ENCODE data around the gene HNF1A. TPM values are rescaled to one million over a fixed set of nuclear protein-coding genes. Genes with fewer than 3 reads are reported as not detected.

The HNF1A gene
- total and polyA plus RNA-seq, 4 donors: 8.2 to 19.8 (median 10.6) TPM

GRCh38 chr12:120992989-120993388 lies 14.6 kb downstream of the HNF1A start:
- DNase-seq (ENCODE audit: low spot score): no peak
- peaks cover 10 to 57% (median 47%) of the 10 kb centered on the region in 4 donors for H3K36me3 ChIP-seq (ENCODE audit: control insufficient read depth in 4 of 4, insufficient read depth in 3 of 4, low read depth in 1 of 4, low read length in 3 of 4)
- H3K27me3 ChIP-seq (ENCODE audit: control insufficient read depth in 4 of 4, insufficient read depth in 4 of 4, low read length in 3 of 4): no peaks in the 10 kb centered on the region
- peaks cover 0 to 16% (median 2%) of the 10 kb centered on the region in 4 donors for H3K4me1 ChIP-seq (ENCODE audit: control insufficient read depth in 4 of 4, insufficient read depth in 4 of 4, low read length in 3 of 4)
- no peak overlapping the region for H3K4me3 ChIP-seq (ENCODE audit: low read depth in 1 of 3, low read length in 3 of 3)
- 91% methylated on average over 1 of the region's 1 CpG for WGBS
- no peak overlapping the region for H3K27ac ChIP-seq (ENCODE audit: low read depth in 1 of 2, low read length in 2 of 2)
- no peak overlapping the region for H3K9ac ChIP-seq (ENCODE audit: low read depth in 1 of 2, low read length in 2 of 2)
- TF ChIP-seq FOXA1 (IDR thresholded peaks at IDR 0.05) (no peak), SP1 (IDR thresholded peaks at IDR 0.05) (no peak), NR2F2 (IDR thresholded peaks at IDR 0.05) (no peak), JUND (IDR thresholded peaks at IDR 0.05) (no peak), FOXA2 (IDR thresholded peaks at IDR 0.05) (no peak), MAX (IDR thresholded peaks at IDR 0.05) (no peak)
- no peaks in the 10 kb centered on the region for H3K9me3 ChIP-seq (ENCODE audit: control insufficient read depth in 4 of 4, low read length in 3 of 4)

- H3K4me3 ChIP-seq (ENCODE audit: low read depth in 1 of 3, low read length in 3 of 3): no peak overlapping the region
Observed at GRCh38 chr12:120993496-120993895, 15.2 kb downstream of the HNF1A start.

GRCh38 chr12:120994059-120994458 lies 15.7 kb downstream of the HNF1A start:
- no peaks in the 10 kb centered on the region for H3K27me3 ChIP-seq (ENCODE audit: control insufficient read depth in 4 of 4, insufficient read depth in 4 of 4, low read length in 3 of 4)
- no peak for DNase-seq (ENCODE audit: low spot score)
- no peak overlapping the region for H3K4me3 ChIP-seq (ENCODE audit: low read depth in 1 of 3, low read length in 3 of 3)
- H3K36me3 ChIP-seq (ENCODE audit: control insufficient read depth in 4 of 4, insufficient read depth in 3 of 4, low read depth in 1 of 4, low read length in 3 of 4): peaks cover 10 to 54% (median 40%) of the 10 kb centered on the region in 4 donors
- 95% methylated on average over 15 of the region's 15 CpGs for WGBS
- no peak for TF ChIP-seq HNF4G (IDR thresholded peaks at IDR 0.05)
- no peak for TF ChIP-seq REST (IDR thresholded peaks at IDR 0.05)
- TF ChIP-seq ZBTB33 (IDR thresholded peaks at IDR 0.05): no peak
- no peak for TF ChIP-seq ATF3 (IDR thresholded peaks at IDR 0.05)
- TF ChIP-seq FOXA1 (IDR thresholded peaks at IDR 0.05): no peak
- TF ChIP-seq FOXA2 (IDR thresholded peaks at IDR 0.05): no peak
- no peak for TF ChIP-seq RXRA (IDR thresholded peaks at IDR 0.05)
- TF ChIP-seq RAD21 (IDR thresholded peaks at IDR 0.05): no peak
- no peak for TF ChIP-seq CTCF (IDR thresholded peaks at IDR 0.05; ENCODE audit: low read depth, low read length, missing input control)
- TF ChIP-seq JUND (IDR thresholded peaks at IDR 0.05): no peak
- no peak overlapping the region for H3K9ac ChIP-seq (ENCODE audit: low read depth in 1 of 2, low read length in 2 of 2)
- H3K27ac ChIP-seq (ENCODE audit: low read depth in 1 of 2, low read length in 2 of 2): no peak overlapping the region
- peaks cover 0 to 18% (median 5%) of the 10 kb centered on the region in 4 donors for H3K4me1 ChIP-seq (ENCODE audit: control insufficient read depth in 4 of 4, insufficient read depth in 4 of 4, low read length in 3 of 4)
- H3K9me3 ChIP-seq (ENCODE audit: control insufficient read depth in 4 of 4, low read length in 3 of 4): no peaks in the 10 kb centered on the region

More at GRCh38 chr12:120993496-120993895, 15.2 kb downstream of the HNF1A start:
- no peak overlapping the region for H3K27ac ChIP-seq (ENCODE audit: low read depth in 1 of 2, low read length in 2 of 2)
- no peak overlapping the region for H3K9ac ChIP-seq (ENCODE audit: low read depth in 1 of 2, low read length in 2 of 2)
- TF ChIP-seq EGR1 (IDR thresholded peaks at IDR 0.05; ENCODE audit: low read depth in 2 of 2): no peak
- TF ChIP-seq CTCF (IDR thresholded peaks at IDR 0.05; ENCODE audit: low read depth, low read length, missing input control): no peak
- no peak for TF ChIP-seq NR2F2 (IDR thresholded peaks at IDR 0.05)
- TF ChIP-seq HNF4A (conservative IDR thresholded peaks at IDR 0.05): no peak
- peaks cover 10 to 56% (median 45%) of the 10 kb centered on the region in 4 donors for H3K36me3 ChIP-seq (ENCODE audit: control insufficient read depth in 4 of 4, insufficient read depth in 3 of 4, low read depth in 1 of 4, low read length in 3 of 4)
- no peaks in the 10 kb centered on the region for H3K27me3 ChIP-seq (ENCODE audit: control insufficient read depth in 4 of 4, insufficient read depth in 4 of 4, low read length in 3 of 4)
- no peak for DNase-seq (ENCODE audit: low spot score)
- H3K4me1 ChIP-seq (ENCODE audit: control insufficient read depth in 4 of 4, insufficient read depth in 4 of 4, low read length in 3 of 4): peaks cover 0 to 16% (median 2%) of the 10 kb centered on the region in 4 donors
- no peaks in the 10 kb centered on the region for H3K9me3 ChIP-seq (ENCODE audit: control insufficient read depth in 4 of 4, low read length in 3 of 4)
- 92% methylated on average over 11 of the region's 11 CpGs for WGBS
